Measurements from ENCODE around the gene PPY. TPM values are rescaled to one million over a fixed set of nuclear protein-coding genes. Genes with fewer than 3 reads are reported as not detected.

Gene PPY
- total RNA-seq, 1 experiment from 2014 or later = not detected

DNA sequence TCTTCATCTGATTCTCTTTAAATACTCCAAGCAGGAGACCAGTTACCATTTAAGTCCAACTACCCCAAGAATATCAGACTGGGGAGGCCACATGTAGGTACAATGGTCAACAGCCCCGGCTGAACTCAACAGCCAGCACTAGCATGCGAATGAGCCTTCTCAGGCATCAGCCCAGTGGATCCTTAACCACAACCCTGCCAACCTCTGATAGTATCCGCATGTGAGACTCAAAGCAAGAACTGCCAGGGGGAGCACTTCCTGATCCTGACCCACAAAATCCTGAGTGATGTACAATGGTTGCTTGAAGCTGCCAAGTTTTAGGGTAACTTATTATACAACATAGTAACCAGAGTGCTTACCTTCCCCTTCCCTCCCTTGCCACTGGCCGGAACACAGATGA is 7.5 kb upstream of the PPY start:
- no peaks in the 10 kb centered on the region for H3K4me1 ChIP-seq (ENCODE audit: control insufficient read depth, insufficient read depth, low read length)
- in situ Hi-C loops (cut with HindIII; ENCODE audit: low pct_unique_long_range_greater_than_20kb, low sequenced_read_pairs) (no loop called here), intact Hi-C loops (cut with micrococcal nuclease; ENCODE audit: unreplicated experiment) (no loop called here)
- H3K27me3 ChIP-seq (ENCODE audit: control insufficient read depth, insufficient read depth, low read length) = no peaks in the 10 kb centered on the region
- ChIA-PET POLR2A (interaction anchor here (0.6 kb wide), 1 partner anchor 30 kb away, joined by 3 read pairs; no protein-coding TSS in a partner anchor), CTCF (no interaction called here)
- no peak overlapping the region for H3K4me3 ChIP-seq (ENCODE audit: low read depth in 2 of 2, low read length in 2 of 2)
- no peak overlapping the region for H3K27ac ChIP-seq (ENCODE audit: low read length)
- DNase-seq (ENCODE audit: low read depth, low spot score) (no peak), ATAC-seq (no peak)
- BruUV-seq (replicated peaks) = no TSS peak
- H3K36me3 ChIP-seq (ENCODE audit: control insufficient read depth, insufficient read depth, low read length) = no peaks in the 10 kb centered on the region
- no peaks in the 10 kb centered on the region for H3K9me3 ChIP-seq (ENCODE audit: control insufficient read depth, insufficient read depth, low read depth, low read length)
- no peak for TF ChIP-seq REST (IDR thresholded peaks at IDR 0.05; ENCODE audit: insufficient read depth in 1 of 2, low read depth in 2 of 2, low read length in 1 of 2)
- no peak for TF ChIP-seq POLR2AphosphoS5 (IDR thresholded peaks at IDR 0.05; ENCODE audit: low read depth, low read length)
- no peak for TF ChIP-seq TCF7L2 (IDR thresholded peaks at IDR 0.05; ENCODE audit: low read depth, low read length)
- TF ChIP-seq, protein P1, sequence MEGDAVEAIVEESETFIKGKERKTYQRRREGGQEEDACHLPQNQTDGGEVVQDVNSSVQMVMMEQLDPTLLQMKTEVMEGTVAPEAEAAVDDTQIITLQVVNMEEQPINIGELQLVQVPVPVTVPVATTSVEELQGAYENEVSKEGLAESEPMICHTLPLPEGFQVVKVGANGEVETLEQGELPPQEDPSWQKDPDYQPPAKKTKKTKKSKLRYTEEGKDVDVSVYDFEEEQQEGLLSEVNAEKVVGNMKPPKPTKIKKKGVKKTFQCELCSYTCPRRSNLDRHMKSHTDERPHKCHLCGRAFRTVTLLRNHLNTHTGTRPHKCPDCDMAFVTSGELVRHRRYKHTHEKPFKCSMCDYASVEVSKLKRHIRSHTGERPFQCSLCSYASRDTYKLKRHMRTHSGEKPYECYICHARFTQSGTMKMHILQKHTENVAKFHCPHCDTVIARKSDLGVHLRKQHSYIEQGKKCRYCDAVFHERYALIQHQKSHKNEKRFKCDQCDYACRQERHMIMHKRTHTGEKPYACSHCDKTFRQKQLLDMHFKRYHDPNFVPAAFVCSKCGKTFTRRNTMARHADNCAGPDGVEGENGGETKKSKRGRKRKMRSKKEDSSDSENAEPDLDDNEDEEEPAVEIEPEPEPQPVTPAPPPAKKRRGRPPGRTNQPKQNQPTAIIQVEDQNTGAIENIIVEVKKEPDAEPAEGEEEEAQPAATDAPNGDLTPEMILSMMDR (IDR thresholded peaks at IDR 0.05) = no peak
- TF ChIP-seq SIN3A (IDR thresholded peaks at IDR 0.05; ENCODE audit: borderline replicate concordance, insufficient read depth, low read depth, low read length) = no peak

- Histone ChIP-seq H3K4me1 (ENCODE audit: control insufficient read depth, insufficient read depth, low read length) (no peaks in the 10 kb centered on the region), H3K27me3 (ENCODE audit: control insufficient read depth, insufficient read depth, low read length) (no peaks in the 10 kb centered on the region), H3K36me3 (ENCODE audit: control insufficient read depth, insufficient read depth, low read length) (no peaks in the 10 kb centered on the region), H3K9me3 (ENCODE audit: control insufficient read depth, insufficient read depth, low read depth, low read length) (no peaks in the 10 kb centered on the region), H3K4me3 (ENCODE audit: low read depth in 2 of 2, low read length in 2 of 2) (no peak overlapping the region), H3K27ac (ENCODE audit: low read length) (no peak overlapping the region)
- ChIA-PET POLR2A (interaction anchor here (0.7 kb wide), 1 partner anchor 21 kb away, joined by 20 read pairs; no protein-coding TSS in a partner anchor), CTCF (interaction anchor here (0.9 kb wide), 1 partner anchor 33 kb away, joined by 3 read pairs; no protein-coding TSS in a partner anchor)
- ATAC-seq (no peak), DNase-seq (ENCODE audit: low read depth, low spot score) (no peak)
- in situ Hi-C loops (cut with HindIII; ENCODE audit: low pct_unique_long_range_greater_than_20kb, low sequenced_read_pairs) (no loop called here), intact Hi-C loops (cut with micrococcal nuclease; ENCODE audit: unreplicated experiment) (no loop called here)
- TF ChIP-seq TCF7L2 (IDR thresholded peaks at IDR 0.05; ENCODE audit: low read depth, low read length) = no peak
- TF ChIP-seq POLR2AphosphoS5 (IDR thresholded peaks at IDR 0.05; ENCODE audit: low read depth, low read length) = no peak
- TF ChIP-seq SIN3A (IDR thresholded peaks at IDR 0.05; ENCODE audit: borderline replicate concordance, insufficient read depth, low read depth, low read length) = no peak
- TF ChIP-seq, protein P1 (IDR thresholded peaks at IDR 0.05) = no peak
- no peak for TF ChIP-seq REST (IDR thresholded peaks at IDR 0.05; ENCODE audit: insufficient read depth in 1 of 2, low read depth in 2 of 2, low read length in 1 of 2)
- no TSS peak for BruUV-seq (replicated peaks)
Observed at GRCh38 chr17:43946781-43947180, 4.5 kb upstream of the PPY start.
